ENCODE results near the gene ECE1. TPM values are rescaled to one million over a fixed set of nuclear protein-coding genes. Genes with fewer than 3 reads are reported as not detected.

Gene ECE1
- total RNA-seq, 1 experiment from 2014 or later = 192 TPM

- no peak for DNase-seq (ENCODE audit: low read depth, low spot score)
- ChIA-PET POLR2A (no interaction called here), CTCF (no interaction called here)
- in situ Hi-C loops (cut with HindIII; ENCODE audit: low pct_unique_long_range_greater_than_20kb, low sequenced_read_pairs) = no loop called here
- Histone ChIP-seq H3K9me3 (ENCODE audit: control insufficient read depth, insufficient read depth, low read depth, low read length) (no peaks in the 10 kb centered on the region), H3K4me3 (ENCODE audit: low read depth in 2 of 2, low read length in 2 of 2) (no peak overlapping the region), H3K4me1 (ENCODE audit: control insufficient read depth, insufficient read depth, low read length) (no peaks in the 10 kb centered on the region; the same call in 1 of the 2 replicates), H3K27ac (ENCODE audit: low read length) (no peak overlapping the region), H3K36me3 (ENCODE audit: control insufficient read depth, insufficient read depth, low read length) (no peaks in the 10 kb centered on the region), H3K27me3 (ENCODE audit: control insufficient read depth, insufficient read depth, low read length) (no peaks in the 10 kb centered on the region)
- ATAC-seq = no peak
- intact Hi-C loops (cut with micrococcal nuclease; ENCODE audit: unreplicated experiment) = loop anchor here (5.0 to 10.0 kb wide), 2 partner anchors 214 to 502 kb away; no protein-coding TSS in a partner anchor
- BruUV-seq (replicated peaks) = no TSS peak
- TF ChIP-seq TCF7L2 (IDR thresholded peaks at IDR 0.05; ENCODE audit: low read depth, low read length) = no peak
- TF ChIP-seq, protein P1, sequence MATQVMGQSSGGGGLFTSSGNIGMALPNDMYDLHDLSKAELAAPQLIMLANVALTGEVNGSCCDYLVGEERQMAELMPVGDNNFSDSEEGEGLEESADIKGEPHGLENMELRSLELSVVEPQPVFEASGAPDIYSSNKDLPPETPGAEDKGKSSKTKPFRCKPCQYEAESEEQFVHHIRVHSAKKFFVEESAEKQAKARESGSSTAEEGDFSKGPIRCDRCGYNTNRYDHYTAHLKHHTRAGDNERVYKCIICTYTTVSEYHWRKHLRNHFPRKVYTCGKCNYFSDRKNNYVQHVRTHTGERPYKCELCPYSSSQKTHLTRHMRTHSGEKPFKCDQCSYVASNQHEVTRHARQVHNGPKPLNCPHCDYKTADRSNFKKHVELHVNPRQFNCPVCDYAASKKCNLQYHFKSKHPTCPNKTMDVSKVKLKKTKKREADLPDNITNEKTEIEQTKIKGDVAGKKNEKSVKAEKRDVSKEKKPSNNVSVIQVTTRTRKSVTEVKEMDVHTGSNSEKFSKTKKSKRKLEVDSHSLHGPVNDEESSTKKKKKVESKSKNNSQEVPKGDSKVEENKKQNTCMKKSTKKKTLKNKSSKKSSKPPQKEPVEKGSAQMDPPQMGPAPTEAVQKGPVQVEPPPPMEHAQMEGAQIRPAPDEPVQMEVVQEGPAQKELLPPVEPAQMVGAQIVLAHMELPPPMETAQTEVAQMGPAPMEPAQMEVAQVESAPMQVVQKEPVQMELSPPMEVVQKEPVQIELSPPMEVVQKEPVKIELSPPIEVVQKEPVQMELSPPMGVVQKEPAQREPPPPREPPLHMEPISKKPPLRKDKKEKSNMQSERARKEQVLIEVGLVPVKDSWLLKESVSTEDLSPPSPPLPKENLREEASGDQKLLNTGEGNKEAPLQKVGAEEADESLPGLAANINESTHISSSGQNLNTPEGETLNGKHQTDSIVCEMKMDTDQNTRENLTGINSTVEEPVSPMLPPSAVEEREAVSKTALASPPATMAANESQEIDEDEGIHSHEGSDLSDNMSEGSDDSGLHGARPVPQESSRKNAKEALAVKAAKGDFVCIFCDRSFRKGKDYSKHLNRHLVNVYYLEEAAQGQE (IDR thresholded peaks at IDR 0.05; ENCODE audit: insufficient read depth in 1 of 2, low read depth in 2 of 2, low read length in 1 of 2) = no peak
- TF ChIP-seq CTCF (IDR thresholded peaks at IDR 0.05) = no peak
- no peak for TF ChIP-seq POLR2AphosphoS5 (IDR thresholded peaks at IDR 0.05; ENCODE audit: low read depth, low read length)
- no peak for TF ChIP-seq SIN3A (IDR thresholded peaks at IDR 0.05; ENCODE audit: borderline replicate concordance, insufficient read depth, low read depth, low read length)
Observed at GRCh38 chr1:21198929-21199328, 91.3 kb downstream of the ECE1 start.

DNA sequence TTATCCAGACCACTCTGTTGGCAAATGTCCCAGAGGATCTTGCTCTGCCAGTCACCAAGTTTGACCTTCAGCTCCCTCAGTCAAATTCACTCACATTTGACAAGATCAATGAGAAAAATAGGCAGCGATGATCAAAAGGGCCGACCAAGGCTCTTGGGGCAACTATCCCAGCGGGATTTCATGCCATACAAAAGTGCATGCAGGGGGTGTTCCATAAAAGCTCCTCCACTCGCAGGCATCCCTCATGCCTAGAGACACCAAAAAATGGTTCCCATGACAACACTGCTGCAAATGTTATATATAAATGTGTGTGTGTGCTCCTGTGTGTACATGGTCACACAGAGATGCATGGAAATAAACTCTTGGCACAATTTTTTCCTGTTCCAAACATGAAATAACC, 97.4 kb downstream of the ECE1 start:
- H3K4me3 ChIP-seq (ENCODE audit: low read depth in 2 of 2, low read length in 2 of 2) = no peak overlapping the region
- H3K4me1 ChIP-seq (ENCODE audit: control insufficient read depth, insufficient read depth, low read length) = no peaks in the 10 kb centered on the region
- no peak for ATAC-seq
- POLR2A ChIA-PET = no interaction called here
- H3K9me3 ChIP-seq (ENCODE audit: control insufficient read depth, insufficient read depth, low read depth, low read length) = no peaks in the 10 kb centered on the region
- H3K36me3 ChIP-seq (ENCODE audit: control insufficient read depth, insufficient read depth, low read length) = no peaks in the 10 kb centered on the region
- intact Hi-C loops (cut with micrococcal nuclease; ENCODE audit: unreplicated experiment) = loop anchor here (10.0 kb wide), 1 partner anchor 208 kb away; no protein-coding TSS in a partner anchor
- CTCF ChIA-PET = no interaction called here
- no TSS peak for BruUV-seq (replicated peaks)
- no peak overlapping the region for H3K27ac ChIP-seq (ENCODE audit: low read length)
- in situ Hi-C loops (cut with HindIII; ENCODE audit: low pct_unique_long_range_greater_than_20kb, low sequenced_read_pairs) = no loop called here
- DNase-seq (ENCODE audit: low read depth, low spot score) = no peak
- no peaks in the 10 kb centered on the region for H3K27me3 ChIP-seq (ENCODE audit: control insufficient read depth, insufficient read depth, low read length)
- TF ChIP-seq CTCF (IDR thresholded peaks at IDR 0.05) (no peak), SIN3A (IDR thresholded peaks at IDR 0.05; ENCODE audit: borderline replicate concordance, insufficient read depth, low read depth, low read length) (no peak), POLR2AphosphoS5 (IDR thresholded peaks at IDR 0.05; ENCODE audit: low read depth, low read length) (no peak), TCF7L2 (IDR thresholded peaks at IDR 0.05; ENCODE audit: low read depth, low read length) (no peak)
- TF ChIP-seq, protein P1 (IDR thresholded peaks at IDR 0.05; ENCODE audit: insufficient read depth in 1 of 2, low read depth in 2 of 2, low read length in 1 of 2) = no peak
